GM11168 (cell line): ENCODE data around the gene OR52N1.

Experiments
- in situ Hi-C: fragments of 300-500 bp; cut with MboI; formaldehyde crosslinking; loops from one replicate; pipeline ENCODE4 v1.12.0; 2022; ENCODE audit warnings: low sequenced_read_pairs; ENCODE audit not compliant: unreplicated experiment

Gene OR52N1

GRCh38 chr11:5791165-5791564, at the start of gene OR52N1:
Gene OR52N1 (minus strand): TSS chr11:5791265. CDS start chr11:5788816, 2,449 bp downstream.
- in situ Hi-C loops = no loop called here

GRCh38 chr11:5837695-5838094, 46.6 kb upstream of the OR52N1 start:
- in situ Hi-C loops = no loop called here

GRCh38 chr11:5833446-5833845, 42.4 kb upstream of the OR52N1 start:
- in situ Hi-C loops = no loop called here

DNA sequence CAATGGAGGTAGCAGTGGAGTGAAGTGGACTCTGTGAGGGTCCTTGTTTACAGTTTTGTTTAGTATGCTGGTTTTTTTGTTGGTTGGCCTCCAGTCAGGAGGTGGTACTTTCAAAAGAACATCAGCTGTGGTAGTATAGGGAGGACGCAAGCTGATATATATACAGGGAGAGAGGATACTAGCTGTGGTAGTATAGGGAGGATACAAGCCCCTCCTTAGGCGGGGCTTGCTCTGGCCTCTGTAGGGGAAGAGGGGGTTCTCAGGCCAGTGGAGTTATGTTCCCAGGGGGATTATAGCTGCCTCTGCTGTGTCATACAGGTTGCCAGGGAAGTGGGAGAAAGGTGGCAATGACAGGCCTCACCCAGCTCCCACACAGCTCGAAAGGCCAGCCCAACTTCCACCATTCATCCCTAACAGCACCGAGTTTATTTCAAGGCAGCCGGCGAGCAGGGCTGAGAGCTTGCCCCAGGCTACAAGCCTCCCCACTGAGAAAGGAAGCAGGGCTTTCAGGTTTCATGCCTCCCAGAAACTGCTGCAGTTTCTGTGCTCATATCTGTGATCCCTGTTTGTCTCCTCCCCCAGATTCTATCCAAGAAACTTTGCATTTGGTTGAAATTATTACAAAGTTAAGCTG, 40.2 kb upstream of the OR52N1 start:
- in situ Hi-C loops = no loop called here

DNA sequence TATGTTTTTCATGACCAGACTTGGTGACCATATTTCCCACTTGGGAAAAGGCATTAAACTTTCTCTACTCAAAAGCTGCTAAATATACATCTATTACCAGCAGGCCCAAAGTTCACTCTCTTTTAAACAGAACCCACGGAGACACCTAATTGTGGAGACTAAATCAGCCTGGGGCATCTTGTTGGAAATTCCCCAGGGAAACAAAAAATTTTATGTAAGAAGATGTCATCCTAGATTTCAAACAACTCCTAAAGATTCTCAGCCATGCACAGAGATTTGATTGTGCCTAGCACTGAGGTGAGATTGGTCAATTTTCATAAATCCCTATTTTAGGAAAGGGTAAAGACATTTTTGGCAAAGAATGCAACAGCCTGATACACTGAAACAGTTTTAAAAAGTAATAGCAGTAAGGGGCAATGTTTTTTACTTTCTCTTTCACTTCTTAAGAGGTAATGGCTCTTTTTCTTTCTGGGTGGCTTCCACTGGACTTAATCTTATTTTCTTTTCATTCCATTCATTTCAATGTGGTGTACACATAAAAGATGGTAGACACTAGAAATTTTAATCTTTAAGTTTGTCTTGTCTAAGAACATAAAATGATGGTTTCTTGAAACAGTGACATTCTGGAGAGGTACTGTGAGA, 27.3 kb upstream of the OR52N1 start:
- in situ Hi-C loops = loop anchor here (25.0 kb wide), 1 partner anchor 331 kb away; the partner anchor contains the start of gene OR52D1

DNA sequence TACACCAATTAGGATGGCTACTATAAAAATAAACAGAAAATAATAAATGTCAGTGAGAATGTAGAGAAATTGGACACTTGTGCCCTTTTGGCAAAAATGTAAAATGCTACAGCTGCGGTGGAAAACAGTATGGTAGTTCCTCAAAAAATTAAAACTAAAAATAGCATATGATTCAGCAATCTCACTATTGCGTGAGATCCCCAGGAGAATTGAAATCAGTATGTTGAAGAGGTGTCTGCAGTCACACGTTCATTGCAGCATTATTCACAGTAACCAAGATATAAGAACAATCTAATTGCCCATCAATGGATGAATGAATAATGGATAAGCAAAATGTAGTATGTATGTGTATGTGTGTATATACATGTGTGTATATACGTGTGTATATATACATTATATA, 24.5 kb upstream of the OR52N1 start:
- in situ Hi-C loops = loop anchor here (25.0 kb wide), 1 partner anchor 328 kb away; the partner anchor contains the start of gene OR52D1

- in situ Hi-C loops = loop anchor here (25.0 kb wide), 1 partner anchor 323 kb away; the partner anchor contains the start of gene OR52D1
Observed at GRCh38 chr11:5809905-5810795, 19.1 kb upstream of the OR52N1 start.

- in situ Hi-C loops = loop anchor here (25.0 kb wide), 1 partner anchor 322 kb away; the partner anchor contains the start of gene OR52D1
Observed at GRCh38 chr11:5809122-5809519, 18.1 kb upstream of the OR52N1 start.

GRCh38 chr11:5808500-5809121, 17.5 kb upstream of the OR52N1 start, which contains the start of gene OR52N2:
Gene OR52N2 (plus strand): TSS chr11:5808924. CDS start chr11:5820336, 11,412 bp downstream.
- in situ Hi-C loops = loop anchor here (25.0 kb wide), 1 partner anchor 321 kb away; the partner anchor contains the start of gene OR52D1

DNA sequence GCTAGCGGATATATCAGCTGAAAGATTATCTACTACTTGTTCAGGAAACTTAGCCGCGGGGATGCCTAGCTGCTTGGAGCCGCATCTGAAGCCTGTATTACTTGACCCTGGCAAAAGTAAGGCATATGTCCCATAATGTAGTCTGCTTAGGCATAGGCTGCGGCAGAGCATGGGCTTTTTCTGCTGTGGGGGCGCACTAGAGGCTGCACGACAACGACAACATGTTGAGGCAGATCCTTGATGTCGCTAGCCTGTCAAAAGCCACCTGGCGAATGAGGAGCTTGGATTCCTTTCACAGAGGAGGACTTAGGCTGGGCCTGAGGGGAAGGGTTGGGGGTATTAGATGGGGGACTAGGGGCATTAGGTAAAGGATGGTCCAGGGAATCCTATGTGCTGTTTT, 16.5 kb upstream of the OR52N1 start:
- in situ Hi-C loops = loop anchor here (25.0 kb wide), 1 partner anchor 320 kb away; the partner anchor contains the start of gene OR52D1

DNA sequence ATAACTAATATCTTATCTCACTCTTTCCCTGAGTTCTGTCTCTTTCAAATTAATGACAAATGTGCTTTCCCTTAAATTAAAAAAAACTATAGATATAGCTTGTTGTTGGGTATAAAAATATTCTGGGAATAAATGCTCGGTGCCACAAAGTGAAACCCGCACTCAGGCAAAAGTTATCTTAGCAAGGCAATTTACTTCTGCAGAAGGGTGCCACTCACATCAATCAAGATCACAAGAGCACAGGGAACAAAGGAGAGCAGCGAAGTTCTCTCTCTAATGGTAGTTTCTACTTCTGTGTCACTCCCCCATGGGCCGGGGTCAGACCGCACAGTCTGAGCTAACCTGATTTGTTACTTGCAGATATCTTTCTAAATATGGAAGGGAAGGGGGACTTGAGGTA, 12.9 kb upstream of the OR52N1 start:
- in situ Hi-C loops = loop anchor here (5.0 to 25.0 kb wide), 2 partner anchors 202 to 317 kb away; partner anchors contain the start of gene OR52D1

GRCh38 chr11:5796541-5796940, 5.5 kb upstream of the OR52N1 start:
- in situ Hi-C loops = no loop called here

GRCh38 chr11:5783255-5783654, 7.8 kb downstream of the OR52N1 start, which contains the start of gene OR52N5:
Gene OR52N5 (minus strand): TSS chr11:5783355. CDS start chr11:5778634, 4,721 bp downstream.
- in situ Hi-C loops = no loop called here

DNA sequence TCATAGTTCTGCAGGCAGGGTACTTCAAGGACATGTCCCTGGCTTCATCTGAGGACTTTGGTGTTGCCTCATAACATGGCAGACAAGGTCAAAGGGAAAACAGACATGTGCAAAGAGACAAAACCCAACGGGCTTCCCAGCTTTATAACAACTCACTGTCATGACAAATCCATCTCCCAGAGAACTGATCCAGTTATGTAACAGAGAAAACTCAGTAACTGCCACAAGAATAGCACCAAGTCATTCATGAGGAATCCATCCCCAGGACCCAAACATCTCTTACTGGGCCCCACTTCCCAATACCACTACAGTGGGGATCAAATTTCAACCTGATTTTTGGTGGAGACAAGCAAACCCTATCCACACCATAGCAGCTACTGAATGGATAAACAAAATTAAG, 24.0 kb downstream of the OR52N1 start:
- in situ Hi-C loops = no loop called here

GRCh38 chr11:5753943-5754342, 37.1 kb downstream of the OR52N1 start, which contains the start of gene OR52N4:
Gene OR52N4 (plus strand): TSS chr11:5754243. CDS start chr11:5754741, 498 bp downstream.
- in situ Hi-C loops = no loop called here

GRCh38 chr11:5749836-5750235, 41.2 kb downstream of the OR52N1 start:
- in situ Hi-C loops = no loop called here

- in situ Hi-C loops = no loop called here
Observed at GRCh38 chr11:5746614-5747013, 44.5 kb downstream of the OR52N1 start.

DNA sequence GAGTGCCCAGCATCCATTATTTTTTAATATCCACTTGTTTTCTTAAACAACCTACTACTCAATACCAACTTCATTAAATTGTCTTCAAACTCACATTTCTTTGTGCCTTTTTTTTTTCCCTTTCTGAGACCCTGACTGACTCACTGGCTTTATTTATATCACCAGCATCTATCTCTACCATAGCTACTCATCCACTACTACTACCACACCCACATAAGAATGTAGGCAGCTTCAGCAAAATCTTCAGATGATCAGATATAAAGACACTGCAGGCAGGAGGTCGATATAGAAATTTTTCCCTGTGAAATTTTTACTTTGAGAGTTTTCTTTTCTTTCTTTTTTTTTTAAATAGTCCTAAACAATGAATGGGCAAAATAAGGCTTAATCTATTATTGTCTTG, 52.6 kb downstream of the OR52N1 start:
- in situ Hi-C loops = no loop called here

GRCh38 chr11:5737670-5738392, 53.2 kb downstream of the OR52N1 start:
- in situ Hi-C loops = no loop called here
